ENCODE measurements around the gene IER2.
"Not testable (repeated sequence)": the region's sequence is repeated elsewhere in the genome, so short reads cannot be mapped to it uniquely, and the experiment has no call there.

The IER2 gene

GRCh38 chr19:13169769-13170168 is 19.6 kb downstream of the IER2 start:
- DNase-seq (ENCODE audit: extremely low spot score): peak; percentile 6
- TF ChIP-seq SP1 (IDR thresholded peaks at IDR 0.05) (no peak), TARDBP (IDR thresholded peaks at IDR 0.05) (no peak), SUZ12 (IDR thresholded peaks at IDR 0.05) (no peak), LEF1 (IDR thresholded peaks at IDR 0.05; ENCODE audit: borderline replicate concordance) (no peak), ELF4 (IDR thresholded peaks at IDR 0.05) (no peak), PKNOX1 (IDR thresholded peaks at IDR 0.05) (no peak)
- ChIA-PET POLR2A (interaction anchor here (1.5 to 4.5 kb wide), 2 partner anchors 16 to 17 kb away, joined by 4 to 29 read pairs; no protein-coding TSS in a partner anchor), CTCF (no interaction called here)

DNA sequence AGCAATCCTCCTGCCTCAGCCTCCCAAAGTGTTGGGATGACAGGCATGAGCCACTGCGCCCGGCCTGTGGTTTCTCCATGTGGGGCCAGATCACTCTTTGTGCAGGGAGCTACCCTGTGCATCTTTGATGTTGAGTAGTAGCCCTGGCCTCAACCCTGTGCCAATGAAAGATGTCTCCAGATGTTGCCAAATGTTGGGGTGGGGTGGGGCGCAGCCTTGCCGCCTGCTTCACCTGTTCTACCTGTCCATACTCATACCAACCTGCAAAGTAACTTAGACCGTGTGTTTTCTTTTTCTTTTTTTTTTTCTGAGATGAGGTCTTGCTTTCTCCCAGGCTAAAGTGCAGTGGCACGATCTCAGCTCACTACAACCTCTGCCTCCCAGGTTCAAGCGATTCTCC is 20.9 kb downstream of the IER2 start:
- ChIA-PET POLR2A (interaction anchor here (0.9 to 1.3 kb wide), 2 partner anchors 8 to 16 kb away, joined by 3 to 4 read pairs; no protein-coding TSS in a partner anchor), CTCF (no interaction called here)
- no peak for DNase-seq (ENCODE audit: extremely low spot score)
- TF ChIP-seq FOXM1 (IDR thresholded peaks at IDR 0.05; ENCODE audit: borderline replicate concordance): no peak

DNA sequence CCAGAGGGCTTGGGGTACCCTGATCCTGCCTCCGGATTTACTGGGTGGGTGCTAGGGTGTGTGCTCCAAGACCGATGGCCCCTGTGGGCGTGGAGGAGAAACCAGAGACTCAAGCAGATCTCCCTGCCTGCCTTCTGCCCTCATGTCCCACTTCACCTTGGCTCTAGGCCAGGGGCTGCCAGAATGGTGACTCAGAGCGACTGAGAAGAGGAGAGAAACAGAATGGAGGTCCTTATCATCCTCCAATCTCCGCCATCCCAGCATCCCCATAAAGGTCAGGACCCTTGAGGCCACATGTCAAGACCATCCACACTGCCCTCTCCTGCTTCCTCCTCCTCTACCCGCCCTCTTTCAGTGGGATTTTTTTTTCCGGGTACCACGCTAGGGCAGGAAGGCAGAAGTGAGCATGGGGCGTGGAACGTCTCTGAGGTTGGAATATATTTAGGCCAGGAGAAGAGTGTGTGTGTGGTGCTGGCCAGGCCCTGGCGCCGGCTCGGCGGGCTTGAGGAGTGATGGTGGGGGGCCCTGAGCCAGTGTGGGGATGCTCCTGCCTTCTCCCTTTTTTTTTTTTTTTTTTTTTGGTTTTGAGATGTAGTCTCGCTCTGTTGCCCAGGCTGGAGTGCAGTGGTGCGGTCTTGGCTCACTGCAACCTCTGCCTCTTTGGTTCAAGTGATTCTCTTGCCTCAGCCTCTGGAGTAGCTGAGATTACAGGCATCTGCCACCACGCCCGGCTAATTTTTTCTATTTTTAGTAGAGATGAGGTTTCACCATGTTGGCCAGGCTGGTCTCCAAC is 22.3 kb downstream of the IER2 start:
- DNase-seq (ENCODE audit: extremely low spot score): peak; percentile 15
- TF ChIP-seq FOXM1 (IDR thresholded peaks at IDR 0.05; ENCODE audit: borderline replicate concordance) (no peak), CTBP1 (IDR thresholded peaks at IDR 0.05; ENCODE audit: borderline replicate concordance) (no peak), BHLHE40 (IDR thresholded peaks at IDR 0.05; ENCODE audit: borderline replicate concordance) (no peak), ZNF384 (IDR thresholded peaks at IDR 0.05) (no peak), PKNOX1 (IDR thresholded peaks at IDR 0.05) (no peak), FOXA1 (IDR thresholded peaks at IDR 0.05) (no peak), TARDBP (IDR thresholded peaks at IDR 0.05) (no peak), ELF4 (IDR thresholded peaks at IDR 0.05) (no peak), FOXK2 (IDR thresholded peaks at IDR 0.05) (no peak), NFRKB (IDR thresholded peaks at IDR 0.05) (no peak), L3MBTL2 (conservative IDR thresholded peaks at IDR 0.05) (no peak), LEF1 (IDR thresholded peaks at IDR 0.05; ENCODE audit: borderline replicate concordance) (no peak), SP1 (IDR thresholded peaks at IDR 0.05) (no peak), HDGF (IDR thresholded peaks at IDR 0.05; ENCODE audit: borderline replicate concordance) (no peak), ARNT (IDR thresholded peaks at IDR 0.05) (no peak)
- CTCF ChIA-PET: interaction anchor here (0.6 to 0.7 kb wide), 2 partner anchors 9 to 40 kb away, joined by 3 to 4 read pairs; no protein-coding TSS in a partner anchor
- POLR2A ChIA-PET: no interaction called here

- ChIA-PET POLR2A (no interaction called here), CTCF (interaction anchor here (0.6 to 0.7 kb wide), 2 partner anchors 8 to 9 kb away, joined by 3 to 4 read pairs; no protein-coding TSS in a partner anchor)
- no peak for DNase-seq (ENCODE audit: extremely low spot score)
- TF ChIP-seq ARNT (IDR thresholded peaks at IDR 0.05) (no peak), SP1 (IDR thresholded peaks at IDR 0.05) (no peak), FOXA1 (IDR thresholded peaks at IDR 0.05) (no peak), ZNF384 (IDR thresholded peaks at IDR 0.05) (no peak), BHLHE40 (IDR thresholded peaks at IDR 0.05; ENCODE audit: borderline replicate concordance) (no peak), NFRKB (IDR thresholded peaks at IDR 0.05) (no peak), TARDBP (IDR thresholded peaks at IDR 0.05) (no peak), CTBP1 (IDR thresholded peaks at IDR 0.05; ENCODE audit: borderline replicate concordance) (no peak), FOXM1 (IDR thresholded peaks at IDR 0.05; ENCODE audit: borderline replicate concordance) (no peak), ELF4 (IDR thresholded peaks at IDR 0.05) (no peak), SUZ12 (IDR thresholded peaks at IDR 0.05) (no peak), L3MBTL2 (conservative IDR thresholded peaks at IDR 0.05) (no peak), PKNOX1 (IDR thresholded peaks at IDR 0.05) (no peak), FOXK2 (IDR thresholded peaks at IDR 0.05) (no peak), HDGF (IDR thresholded peaks at IDR 0.05; ENCODE audit: borderline replicate concordance) (no peak), LEF1 (IDR thresholded peaks at IDR 0.05; ENCODE audit: borderline replicate concordance) (no peak)
These were observed 23.0 kb downstream of the IER2 start for GRCh38 chr19:13173139-13173737.

DNA sequence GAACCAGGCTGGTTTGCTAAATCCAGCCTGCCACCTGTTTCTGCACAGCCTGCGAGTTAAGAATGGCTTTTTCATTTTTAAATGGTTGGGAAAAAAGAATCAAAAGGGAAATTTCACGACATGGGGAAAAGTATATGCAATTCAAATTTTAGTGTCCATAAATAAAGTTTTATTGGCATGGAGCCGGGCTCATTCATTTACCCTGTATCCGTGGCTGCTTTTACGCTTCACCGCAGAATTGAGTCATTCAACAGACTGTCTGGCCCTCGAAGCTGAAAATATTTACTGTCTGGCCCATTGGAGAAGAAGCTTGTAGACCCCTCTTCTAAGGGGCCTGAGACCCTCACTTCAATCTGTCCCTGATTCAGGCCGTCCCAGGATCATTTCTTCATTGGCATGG is 26.1 kb downstream of the IER2 start:
- POLR2A ChIA-PET: interaction anchor here (0.5 to 3.2 kb wide), 5 partner anchors 12 to 230 kb away, joined by 3 to 13 read pairs (median 4); no protein-coding TSS in a partner anchor
- CTCF ChIA-PET: interaction anchor here (0.7 kb wide), 1 partner anchor 11 kb away, joined by 4 read pairs; no protein-coding TSS in a partner anchor
- no peak for DNase-seq (ENCODE audit: extremely low spot score)
- TF ChIP-seq LEF1 (IDR thresholded peaks at IDR 0.05; ENCODE audit: borderline replicate concordance) (no peak), ZNF384 (IDR thresholded peaks at IDR 0.05) (no peak), HDGF (IDR thresholded peaks at IDR 0.05; ENCODE audit: borderline replicate concordance) (no peak), PKNOX1 (IDR thresholded peaks at IDR 0.05) (0 out of 2 replicates have a peak, but pooled peaks have one; percentile 36)

- DNase-seq (ENCODE audit: extremely low spot score); CTCF ChIA-PET: not testable (repeated sequence)
- POLR2A ChIA-PET: interaction anchor here (3.2 kb wide), 1 partner anchor 25 kb away, joined by 13 read pairs; no protein-coding TSS in a partner anchor
These were observed 27.4 kb downstream of the IER2 start for GRCh38 chr19:13177584-13177983.

DNA sequence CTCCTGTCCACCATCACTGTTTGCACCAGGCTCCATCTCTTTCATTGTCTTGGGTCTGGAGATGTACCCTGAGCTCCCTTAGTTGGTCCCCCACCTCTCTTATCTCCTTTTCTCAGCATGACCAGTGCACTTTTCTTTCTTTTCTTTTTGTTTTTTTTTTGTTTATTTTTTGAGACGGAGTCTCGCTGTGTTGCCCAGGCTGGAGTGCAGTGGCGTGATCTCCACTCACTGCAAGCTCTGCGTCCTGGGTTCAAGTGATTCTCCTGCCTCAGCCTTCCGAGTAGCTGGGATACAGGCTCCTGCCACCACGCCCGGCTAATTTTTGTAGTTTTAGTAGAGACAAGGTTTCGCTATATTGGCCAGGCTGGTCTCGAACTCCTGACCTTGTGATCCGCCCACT is 28.1 kb downstream of the IER2 start:
- CTCF ChIA-PET; DNase-seq (ENCODE audit: extremely low spot score): not testable (repeated sequence)
- POLR2A ChIA-PET: interaction anchor here (3.2 kb wide), 1 partner anchor 26 kb away, joined by 13 read pairs; no protein-coding TSS in a partner anchor
